GM12872 (cell line): ENCODE data around the gene WWOX.

Source experiments
- CTCF ChIP-seq: IDR thresholded peaks from 3 replicates; pipeline ENCODE4 v1.5.1; 2011; ENCODE audit warnings: low read depth, mild to moderate bottlenecking, low read length, moderate library complexity; ENCODE audit not compliant: insufficient read depth

The WWOX gene

GRCh38 chr16:79188115-79188738 lies 1088.8 kb downstream of the WWOX start:
- no peak for TF ChIP-seq CTCF

GRCh38 chr16:79188739-79189122 lies 1089.3 kb downstream of the WWOX start:
- TF ChIP-seq CTCF = no peak

- TF ChIP-seq CTCF = no peak
These were observed 1091.1 kb downstream of the WWOX start for GRCh38 chr16:79190542-79190941.

GRCh38 chr16:79191933-79192332 lies 1092.5 kb downstream of the WWOX start:
- no peak for TF ChIP-seq CTCF

GRCh38 chr16:79192904-79193303 lies 1093.5 kb downstream of the WWOX start:
- TF ChIP-seq CTCF = no peak

- TF ChIP-seq CTCF = no peak
These were observed 1094.8 kb downstream of the WWOX start for GRCh38 chr16:79194291-79194690.

GRCh38 chr16:79195938-79196337 lies 1096.5 kb downstream of the WWOX start:
- no peak for TF ChIP-seq CTCF

GRCh38 chr16:79201436-79201835 lies 1102.0 kb downstream of the WWOX start:
- TF ChIP-seq CTCF = no peak
